ENCODE data around the gene NIT2.
"Not testable (repeated sequence)": the region's sequence is repeated elsewhere in the genome, so short reads cannot be mapped to it uniquely, and the experiment has no call there.

NIT2 gene

DNA sequence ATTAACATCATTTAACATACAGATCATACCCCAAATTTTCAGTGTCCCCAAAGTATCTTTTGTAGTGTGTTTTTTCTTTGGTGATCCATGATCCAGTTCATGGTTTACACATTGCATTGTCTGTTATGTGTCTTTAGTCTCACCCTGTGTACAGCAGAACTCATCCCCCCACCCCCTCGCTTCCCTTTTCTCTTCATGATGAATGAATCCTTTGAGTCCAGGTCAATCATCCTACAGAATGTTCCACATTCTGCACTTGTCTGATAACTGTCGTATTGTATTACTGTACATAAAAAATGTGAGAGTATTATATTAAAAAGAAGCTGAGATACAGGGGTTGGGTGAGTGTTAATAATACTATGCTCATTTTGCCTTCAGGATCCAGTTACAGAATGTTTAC, 14.6 kb upstream of the NIT2 start:
- Histone ChIP-seq H3K27me3 (replicated peaks; ENCODE audit: control insufficient read depth, insufficient read depth, low read length) (no peaks in the 10 kb centered on the region), H3K36me3 (ENCODE audit: control insufficient read depth, insufficient read depth, low read length) (no peaks in the 10 kb centered on the region), H3K4me3 (replicated peaks; ENCODE audit: low read depth, low read length) (no peak overlapping the region)
- TF ChIP-seq, protein P1, sequence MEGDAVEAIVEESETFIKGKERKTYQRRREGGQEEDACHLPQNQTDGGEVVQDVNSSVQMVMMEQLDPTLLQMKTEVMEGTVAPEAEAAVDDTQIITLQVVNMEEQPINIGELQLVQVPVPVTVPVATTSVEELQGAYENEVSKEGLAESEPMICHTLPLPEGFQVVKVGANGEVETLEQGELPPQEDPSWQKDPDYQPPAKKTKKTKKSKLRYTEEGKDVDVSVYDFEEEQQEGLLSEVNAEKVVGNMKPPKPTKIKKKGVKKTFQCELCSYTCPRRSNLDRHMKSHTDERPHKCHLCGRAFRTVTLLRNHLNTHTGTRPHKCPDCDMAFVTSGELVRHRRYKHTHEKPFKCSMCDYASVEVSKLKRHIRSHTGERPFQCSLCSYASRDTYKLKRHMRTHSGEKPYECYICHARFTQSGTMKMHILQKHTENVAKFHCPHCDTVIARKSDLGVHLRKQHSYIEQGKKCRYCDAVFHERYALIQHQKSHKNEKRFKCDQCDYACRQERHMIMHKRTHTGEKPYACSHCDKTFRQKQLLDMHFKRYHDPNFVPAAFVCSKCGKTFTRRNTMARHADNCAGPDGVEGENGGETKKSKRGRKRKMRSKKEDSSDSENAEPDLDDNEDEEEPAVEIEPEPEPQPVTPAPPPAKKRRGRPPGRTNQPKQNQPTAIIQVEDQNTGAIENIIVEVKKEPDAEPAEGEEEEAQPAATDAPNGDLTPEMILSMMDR (IDR thresholded peaks at IDR 0.05; ENCODE audit: insufficient read depth, low read length, poor library complexity, severe bottlenecking), result no peak
- DNase-seq (ENCODE audit: extremely low read depth, insufficient read length), result no peak

DNA sequence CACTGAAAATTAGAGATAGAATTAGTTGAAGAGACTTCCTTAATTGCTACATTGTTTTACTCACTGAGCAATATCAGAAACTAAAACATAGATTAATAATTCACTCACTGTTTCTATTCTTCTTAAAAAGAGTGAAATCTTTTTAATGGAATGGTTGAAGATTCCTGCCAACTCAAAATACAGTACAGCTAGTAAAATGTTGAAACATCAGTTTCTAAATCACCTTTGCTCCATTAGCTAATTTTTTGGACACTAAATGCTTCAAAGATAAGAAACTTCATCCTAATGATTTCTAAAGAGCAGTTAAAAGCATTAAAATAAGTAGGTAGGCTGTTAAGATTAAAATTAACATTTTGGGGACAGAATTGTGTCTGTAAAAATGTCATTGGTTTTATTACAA, 10.5 kb upstream of the NIT2 start:
- Histone ChIP-seq H3K27me3 (replicated peaks; ENCODE audit: control insufficient read depth, insufficient read depth, low read length) (no peaks in the 10 kb centered on the region), H3K36me3 (ENCODE audit: control insufficient read depth, insufficient read depth, low read length) (no peaks in the 10 kb centered on the region), H3K4me3 (replicated peaks; ENCODE audit: low read depth, low read length) (no peak overlapping the region)
- DNase-seq (ENCODE audit: extremely low read depth, insufficient read length), result no peak
- TF ChIP-seq, protein P1 (IDR thresholded peaks at IDR 0.05; ENCODE audit: insufficient read depth, low read length, poor library complexity, severe bottlenecking), result no peak

DNA sequence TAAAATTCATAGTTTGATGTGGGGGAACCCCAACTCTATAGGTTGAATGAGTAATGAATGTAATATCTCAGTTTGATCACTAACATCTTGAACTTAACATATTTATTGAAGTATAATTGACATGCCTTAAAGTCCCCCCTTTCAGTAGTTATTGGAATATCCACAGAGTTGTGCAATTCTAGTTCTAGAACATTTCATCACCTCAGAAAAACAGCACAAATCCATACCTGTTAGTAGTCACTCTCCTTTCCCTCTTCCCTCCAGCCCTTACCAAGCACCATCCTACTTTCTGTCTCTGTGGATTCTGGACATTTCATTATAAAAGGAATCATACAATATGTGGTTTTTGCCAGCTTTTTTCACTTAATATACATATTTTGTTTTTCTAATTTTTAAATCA, 8.7 kb upstream of the NIT2 start:
- no peak for DNase-seq (ENCODE audit: extremely low read depth, insufficient read length)
- H3K36me3 ChIP-seq (ENCODE audit: control insufficient read depth, insufficient read depth, low read length), result no peaks in the 10 kb centered on the region
- H3K27me3 ChIP-seq (replicated peaks; ENCODE audit: control insufficient read depth, insufficient read depth, low read length), result no peaks in the 10 kb centered on the region
- no peak overlapping the region for H3K4me3 ChIP-seq (replicated peaks; ENCODE audit: low read depth, low read length)
- TF ChIP-seq, protein P1 (IDR thresholded peaks at IDR 0.05; ENCODE audit: insufficient read depth, low read length, poor library complexity, severe bottlenecking), result no peak

DNA sequence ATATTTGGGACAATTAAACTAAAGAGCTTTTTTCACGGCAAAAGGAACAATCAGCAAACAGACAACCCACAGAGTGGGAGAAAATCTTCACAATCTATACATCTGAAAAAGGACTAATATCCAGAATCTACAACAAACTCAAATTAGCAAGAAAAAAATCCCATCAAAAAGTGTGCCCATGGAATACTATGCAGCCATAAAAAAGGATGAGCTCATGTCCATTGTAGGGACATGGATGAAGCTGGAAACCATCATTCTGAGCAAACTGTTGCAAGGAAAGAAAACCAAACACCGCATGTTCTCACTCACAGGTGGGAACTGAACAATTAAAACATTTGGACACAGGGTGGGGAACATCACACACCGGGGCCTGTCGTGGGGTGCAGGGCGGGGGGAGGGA, 7.2 kb upstream of the NIT2 start:
- not testable (repeated sequence) for H3K36me3 ChIP-seq (ENCODE audit: control insufficient read depth, insufficient read depth, low read length); H3K4me3 ChIP-seq (replicated peaks; ENCODE audit: low read depth, low read length); H3K27me3 ChIP-seq (replicated peaks; ENCODE audit: control insufficient read depth, insufficient read depth, low read length); DNase-seq (ENCODE audit: extremely low read depth, insufficient read length)

DNA sequence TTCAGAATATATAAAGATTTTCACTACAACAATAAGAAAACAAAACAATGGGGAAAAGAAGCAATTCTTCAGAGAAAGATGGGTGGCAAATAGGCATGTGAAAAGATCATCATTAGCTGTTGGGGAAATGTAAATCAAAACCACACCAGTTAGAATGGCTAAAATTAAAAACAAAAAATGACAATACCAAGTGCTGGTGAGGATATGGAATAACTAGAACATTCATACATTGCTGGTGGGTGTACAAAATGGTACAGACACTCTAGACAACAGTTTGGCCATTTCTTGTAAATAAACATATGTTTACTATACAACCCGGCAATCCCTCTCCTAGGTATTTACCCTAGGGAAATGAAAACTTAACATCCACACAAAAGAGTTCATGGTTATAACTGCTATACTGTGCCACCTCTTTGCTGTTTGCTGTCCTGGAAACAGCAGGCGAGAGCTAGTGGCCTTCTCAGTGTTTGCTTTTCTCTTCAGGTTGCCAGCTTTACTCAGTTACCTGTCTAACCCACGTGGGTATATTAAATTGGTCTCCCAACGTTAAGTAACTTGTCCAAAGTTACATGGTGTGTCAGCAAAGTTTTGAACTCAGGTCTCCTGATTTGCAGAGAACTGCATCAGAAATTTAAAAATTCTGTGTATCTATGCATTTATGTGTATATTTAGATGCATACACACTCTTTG, 4.6 kb upstream of the NIT2 start:
- no peaks in the 10 kb centered on the region for H3K36me3 ChIP-seq (ENCODE audit: control insufficient read depth, insufficient read depth, low read length)
- no peak for DNase-seq (ENCODE audit: extremely low read depth, insufficient read length)
- H3K27me3 ChIP-seq (replicated peaks; ENCODE audit: control insufficient read depth, insufficient read depth, low read length), result no peaks in the 10 kb centered on the region
- TF ChIP-seq, protein P1 (IDR thresholded peaks at IDR 0.05; ENCODE audit: insufficient read depth, low read length, poor library complexity, severe bottlenecking), result no peak
- H3K4me3 ChIP-seq (replicated peaks; ENCODE audit: low read depth, low read length), result no peak overlapping the region

DNA sequence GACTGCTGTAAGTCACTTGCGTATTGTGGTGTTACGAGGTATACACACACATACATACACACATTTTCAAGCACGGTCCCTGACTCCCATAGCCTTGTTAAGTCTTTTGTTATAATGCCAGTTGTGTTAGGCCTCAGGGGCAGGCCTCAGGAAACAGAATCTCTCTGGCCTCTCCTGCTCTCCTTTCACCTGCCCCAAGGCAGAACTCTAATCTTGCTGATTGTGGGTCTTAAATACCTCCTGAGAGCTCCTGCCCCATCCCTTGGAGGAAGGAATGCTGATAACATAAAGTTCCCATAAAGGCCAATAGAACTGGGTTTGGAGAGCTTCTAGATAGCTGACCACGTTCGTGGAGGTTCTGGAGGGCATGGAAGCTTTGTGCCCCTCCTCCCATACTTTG, 3.9 kb upstream of the NIT2 start:
- TF ChIP-seq, protein P1 (IDR thresholded peaks at IDR 0.05; ENCODE audit: insufficient read depth, low read length, poor library complexity, severe bottlenecking), result no peak
- H3K4me3 ChIP-seq (replicated peaks; ENCODE audit: low read depth, low read length), result no peak overlapping the region

More for the DNA sequence above, 3.9 kb upstream of the NIT2 start:
- Histone ChIP-seq H3K36me3 (ENCODE audit: control insufficient read depth, insufficient read depth, low read length) (no peaks in the 10 kb centered on the region), H3K27me3 (replicated peaks; ENCODE audit: control insufficient read depth, insufficient read depth, low read length) (no peaks in the 10 kb centered on the region)
- no peak for DNase-seq (ENCODE audit: extremely low read depth, insufficient read length)

All from GM06990 (cell line).